Smooth muscle cell (in vitro differentiated cells): ENCODE data around the gene PVR. TPM values are rescaled to one million over a fixed set of nuclear protein-coding genes. Genes with fewer than 3 reads are reported as not detected.

Experiments used
- DNase-seq: peaks from one replicate; lab custom pipeline; 2025; ENCODE audit not compliant: unreplicated experiment; lab: John Stamatoyannopoulos, UW
- H2AFZ ChIP-seq: fragments of 200-600 bp; sonication (generic); 2 replicates; pipeline ENCODE4 v1.6.0; 2016; ENCODE audit warnings: antibody characterized with exemption, low read depth, mild to moderate bottlenecking
- H3F3A ChIP-seq: fragments of 200-600 bp; sonication (generic); 2 replicates; pipeline ENCODE4 v1.6.0; 2017; ENCODE audit warnings: antibody characterized with exemption, low read depth
- H3K27ac ChIP-seq: fragments of 200-600 bp; sonication (generic); 2 replicates; pipeline ENCODE4 v1.5.1; 2016; ENCODE audit warnings: low read depth, mild to moderate bottlenecking
- H3K27me3 ChIP-seq: fragments of 200-600 bp; sonication (generic); 2 replicates; pipeline ENCODE4 v1.6.1; 2016; ENCODE audit warnings: low read depth, mild to moderate bottlenecking
- H3K36me3 ChIP-seq: fragments of 200-600 bp; sonication (generic); 2 replicates; pipeline ENCODE4 v1.5.1; 2016; ENCODE audit warnings: low read depth
- H3K4me1 ChIP-seq: fragments of 200-600 bp; sonication (generic); 2 replicates; pipeline ENCODE4 v1.5.1; 2016; ENCODE audit warnings: low read depth
- H3K4me2 ChIP-seq: fragments of 200-600 bp; sonication (generic); 2 replicates; pipeline ENCODE4 v1.6.0; 2016; ENCODE audit warnings: mild to moderate bottlenecking
- H3K4me3 ChIP-seq: fragments of 200-600 bp; sonication (generic); 2 replicates; pipeline ENCODE4 v1.5.1; 2016; ENCODE audit warnings: mild to moderate bottlenecking
- H3K79me2 ChIP-seq: fragments of 200-600 bp; sonication (generic); 2 replicates; pipeline ENCODE4 v1.6.0; 2016; ENCODE audit warnings: low read depth, mild to moderate bottlenecking
- H3K9ac ChIP-seq: fragments of 200-600 bp; sonication (generic); 2 replicates; pipeline ENCODE4 v1.6.0; 2016; ENCODE audit warnings: low read depth
- H3K9me3 ChIP-seq: fragments of 200-600 bp; sonication (generic); replicated peaks from 2 replicates; pipeline ENCODE4 v1.5.1; 2016; ENCODE audit warnings: low read depth
- H4K20me1 ChIP-seq: fragments of 200-600 bp; sonication (generic); 2 replicates; pipeline ENCODE4 v1.6.0; 2016; ENCODE audit warnings: low read depth
- WGBS: methylation state at CpG from one replicate; pipeline ENCODE4 v1.1.7; 2016; ENCODE audit warnings: low lambda C conversion rate; 5-methylcytosine and 5-hydroxymethylcytosine counted together
- microRNA counts: library from miRNA; unstranded; fragments of <30 nt; microRNA quantifications from one replicate; lab custom pipeline; 2016
- microRNA-seq: library from miRNA; unstranded; fragments of <30 nt; microRNA quantifications from one replicate; pipeline ENCODE4, GENCODE V29; 2016; ENCODE audit warnings: borderline number of aligned reads
- polyA plus RNA-seq: library from polyadenylated mRNA; unstranded; fragments of >200 nt; fragmentation: Nextera tagmentation; extraction: Ambion mirVana; gene quantifications from 2 replicates; pipeline ENCODE4 v1.2.1, GENCODE V29; 2016
- total RNA-seq: library from RNA; depleted of rRNA; stranded (reverse); fragments of >200 nt; gene quantifications from 2 replicates; pipeline ENCODE4 v1.2.3, GENCODE V29; 2014
- TF ChIP-seq, protein P1 (sequence below): fragments of 200-600 bp; sonication (generic); IDR thresholded peaks from 2 replicates; pipeline ENCODE4 v1.5.1; 2017; ENCODE audit warnings: borderline replicate concordance, mild to moderate bottlenecking, antibody characterized with exemption; ENCODE audit not compliant: insufficient read depth, poor library complexity, severe bottlenecking

Gene PVR
- total and polyA plus RNA-seq, 2 experiments from 2014 or later: 25.4 to 35.0 TPM

GRCh38 chr19:44710483-44710882, 66.8 kb downstream of the PVR start:
- H3F3A ChIP-seq: no peaks in the 10 kb centered on the region
- TF ChIP-seq, protein P1, sequence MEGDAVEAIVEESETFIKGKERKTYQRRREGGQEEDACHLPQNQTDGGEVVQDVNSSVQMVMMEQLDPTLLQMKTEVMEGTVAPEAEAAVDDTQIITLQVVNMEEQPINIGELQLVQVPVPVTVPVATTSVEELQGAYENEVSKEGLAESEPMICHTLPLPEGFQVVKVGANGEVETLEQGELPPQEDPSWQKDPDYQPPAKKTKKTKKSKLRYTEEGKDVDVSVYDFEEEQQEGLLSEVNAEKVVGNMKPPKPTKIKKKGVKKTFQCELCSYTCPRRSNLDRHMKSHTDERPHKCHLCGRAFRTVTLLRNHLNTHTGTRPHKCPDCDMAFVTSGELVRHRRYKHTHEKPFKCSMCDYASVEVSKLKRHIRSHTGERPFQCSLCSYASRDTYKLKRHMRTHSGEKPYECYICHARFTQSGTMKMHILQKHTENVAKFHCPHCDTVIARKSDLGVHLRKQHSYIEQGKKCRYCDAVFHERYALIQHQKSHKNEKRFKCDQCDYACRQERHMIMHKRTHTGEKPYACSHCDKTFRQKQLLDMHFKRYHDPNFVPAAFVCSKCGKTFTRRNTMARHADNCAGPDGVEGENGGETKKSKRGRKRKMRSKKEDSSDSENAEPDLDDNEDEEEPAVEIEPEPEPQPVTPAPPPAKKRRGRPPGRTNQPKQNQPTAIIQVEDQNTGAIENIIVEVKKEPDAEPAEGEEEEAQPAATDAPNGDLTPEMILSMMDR: no peak
- no peak overlapping the region for H3K9ac ChIP-seq
- no peak overlapping the region for H3K4me3 ChIP-seq
- H3K9me3 ChIP-seq: no peaks in the 10 kb centered on the region
- H3K4me2 ChIP-seq: no peak overlapping the region
- H3K79me2 ChIP-seq: no peaks in the 10 kb centered on the region
- H3K27me3 ChIP-seq: no peaks in the 10 kb centered on the region
- no peak overlapping the region for H2AFZ ChIP-seq
- H4K20me1 ChIP-seq: no peaks in the 10 kb centered on the region
- H3K36me3 ChIP-seq: no peaks in the 10 kb centered on the region
- no peak for DNase-seq
- no peak overlapping the region for H3K27ac ChIP-seq
- WGBS: 95% methylated on average over 14 of the region's 14 CpGs
- no peaks in the 10 kb centered on the region for H3K4me1 ChIP-seq

DNA sequence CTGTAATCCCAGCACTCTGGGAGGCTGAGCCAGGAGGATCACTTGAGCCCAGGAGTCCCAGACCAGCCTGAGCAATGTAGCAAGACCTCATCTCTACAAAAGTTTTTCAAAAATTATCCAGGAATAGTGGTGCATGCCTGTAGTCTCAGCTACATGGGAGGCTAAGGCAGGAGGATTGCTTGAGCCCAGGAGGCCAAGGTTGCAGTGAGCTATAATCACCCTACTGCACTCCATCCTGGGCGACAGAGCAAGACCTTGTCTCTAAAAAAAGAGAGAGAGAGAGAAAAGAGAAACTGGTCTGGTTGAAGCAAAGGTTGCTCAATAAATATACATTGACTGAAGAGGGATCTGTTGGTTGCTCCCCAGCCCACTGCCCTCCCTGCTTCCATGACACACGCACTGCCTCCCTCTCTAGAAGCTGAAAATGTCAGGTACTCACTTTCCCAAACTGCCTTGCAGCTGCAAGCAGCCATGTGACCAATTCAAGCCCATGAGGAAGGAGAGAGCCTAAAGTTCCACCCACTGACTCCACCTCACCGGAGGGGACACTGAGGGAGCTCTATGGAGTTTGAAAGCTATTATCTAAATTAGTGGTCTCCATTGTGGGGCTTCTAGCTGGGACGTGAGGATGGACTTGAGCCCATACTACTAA, 69.3 kb downstream of the PVR start:
- no peak for DNase-seq
- Histone ChIP-seq H3K9ac (no peak overlapping the region), H3K27ac (no peak overlapping the region), H3K4me2 (no peak overlapping the region), H3K27me3 (no peaks in the 10 kb centered on the region), H3K9me3 (no peaks in the 10 kb centered on the region), H4K20me1 (no peaks in the 10 kb centered on the region), H3K4me1 (no peaks in the 10 kb centered on the region), H3K4me3 (no peak overlapping the region), H3K79me2 (no peaks in the 10 kb centered on the region), H3K36me3 (no peaks in the 10 kb centered on the region), H2AFZ (no peak overlapping the region), H3F3A (no peaks in the 10 kb centered on the region)
- TF ChIP-seq, protein P1: no peak
- WGBS: 66% methylated on average over 4 of the region's 4 CpGs

MicroRNA genes within 50 kb of the gene (microRNA counts, 767-probe panel; counts per million panel counts)
- microRNA hsa-miR-4531 (lab: Ali Mortazavi, UCI): 183 counts per million

Small RNA genes lying within 50 kb of the gene (microRNA-seq; reads per million reads assigned to microRNA genes)
- not detected for gene MIR4531

Other genes starting within 250 kb of the PVR start
- gene ZNF285, start 242.3 kb upstream of the PVR start, total RNA-seq: 4.9 and 6.7 TPM in 2 replicates
- 3.7 and 5.2 TPM in 2 replicates for gene ZNF285, start 242.3 kb upstream of the PVR start, polyA plus RNA-seq
- gene ZNF229, start 195.4 kb upstream of the PVR start, total RNA-seq: 8.2 and 12.3 TPM in 2 replicates
- 4.5 and 4.7 TPM in 2 replicates for gene ZNF229, start 195.4 kb upstream of the PVR start, polyA plus RNA-seq
- gene ZNF180, start 143.4 kb upstream of the PVR start, total RNA-seq: 8.5 and 9.2 TPM in 2 replicates
- 2.6 and 3.9 TPM in 2 replicates for gene ZNF180, start 143.4 kb upstream of the PVR start, polyA plus RNA-seq
- gene CEACAM20, start 114.2 kb upstream of the PVR start, total RNA-seq: not detected in 2 replicates
- gene CEACAM20, start 114.2 kb upstream of the PVR start, polyA plus RNA-seq: 0.08 TPM in 1 of 2 replicates, not detected in the other
- not detected in 2 replicates for gene IGSF23, start 30.3 kb upstream of the PVR start, total RNA-seq
- gene IGSF23, start 30.3 kb upstream of the PVR start, polyA plus RNA-seq: not detected in 2 replicates
- gene CEACAM19, start 27.6 kb downstream of the PVR start, total RNA-seq: 0.81 and 1.5 TPM in 2 replicates
- gene CEACAM19, start 27.6 kb downstream of the PVR start, polyA plus RNA-seq: 0.88 and 2.4 TPM in 2 replicates
- gene CEACAM16, start 55.2 kb downstream of the PVR start, total RNA-seq: not detected in 2 replicates
- not detected in 2 replicates for gene CEACAM16, start 55.2 kb downstream of the PVR start, polyA plus RNA-seq
- 8.1 and 12.2 TPM in 2 replicates for gene BCL3, start 104.8 kb downstream of the PVR start, total RNA-seq
- 52.8 and 54.0 TPM in 2 replicates for gene BCL3, start 104.8 kb downstream of the PVR start, polyA plus RNA-seq
- 0.40 and 0.90 TPM in 2 replicates for gene CBLC, start 134.0 kb downstream of the PVR start, total RNA-seq
- 0.87 and 2.3 TPM in 2 replicates for gene CBLC, start 134.0 kb downstream of the PVR start, polyA plus RNA-seq
- 1.7 and 5.0 TPM in 2 replicates for gene BCAM, start 165.2 kb downstream of the PVR start, total RNA-seq
- gene BCAM, start 165.2 kb downstream of the PVR start, polyA plus RNA-seq: 1.5 and 6.4 TPM in 2 replicates
- gene NECTIN2, start 202.4 kb downstream of the PVR start, total RNA-seq: 91.5 and 94.6 TPM in 2 replicates
- 160 and 164 TPM in 2 replicates for gene NECTIN2, start 202.4 kb downstream of the PVR start, polyA plus RNA-seq
- gene TOMM40, start 247.3 kb downstream of the PVR start, total RNA-seq: 38.7 and 96.0 TPM in 2 replicates
- 65.0 and 69.7 TPM in 2 replicates for gene TOMM40, start 247.3 kb downstream of the PVR start, polyA plus RNA-seq